ENCODE measurements around the gene OTUD5.
"Not testable (repeated sequence)": the region's sequence is repeated elsewhere in the genome, so short reads cannot be mapped to it uniquely, and the experiment has no call there.

Gene OTUD5

GRCh38 chrX:48876944-48877343 lies 80.5 kb downstream of the OTUD5 start:
- not testable (repeated sequence) for DNase-seq

Data from activated gamma-delta T cell treated with Interleukin-2 at 50 U/mL for 16 hours (primary cell).